ENCODE measurements around the gene SNAP29.

- TF ChIP-seq CTCF (conservative IDR thresholded peaks at IDR 0.05; ENCODE audit: low read depth in 2 of 2) (no peak), EZH2phosphoT487 (IDR thresholded peaks at IDR 0.05; ENCODE audit: unreplicated experiment) (no peak), REST (IDR thresholded peaks at IDR 0.05; ENCODE audit: unreplicated experiment) (no peak), CREB1 (CRISPR knock-in tag; IDR thresholded peaks at IDR 0.05; ENCODE audit: low read depth) (no peak), EZH2 (IDR thresholded peaks at IDR 0.05; ENCODE audit: low read depth, unreplicated experiment) (no peak), POLR2AphosphoS5 (IDR thresholded peaks at IDR 0.05; ENCODE audit: low read depth) (no peak), JUNB (IDR thresholded peaks at IDR 0.05; ENCODE audit: unreplicated experiment) (no peak), ZNF462 (CRISPR knock-in tag; IDR thresholded peaks at IDR 0.05) (no peak), STAT1 (IDR thresholded peaks at IDR 0.05; ENCODE audit: unreplicated experiment) (no peak), ZNF331 (CRISPR knock-in tag; IDR thresholded peaks at IDR 0.05; ENCODE audit: low read depth) (no peak)
- TF ChIP-seq, protein P1, sequence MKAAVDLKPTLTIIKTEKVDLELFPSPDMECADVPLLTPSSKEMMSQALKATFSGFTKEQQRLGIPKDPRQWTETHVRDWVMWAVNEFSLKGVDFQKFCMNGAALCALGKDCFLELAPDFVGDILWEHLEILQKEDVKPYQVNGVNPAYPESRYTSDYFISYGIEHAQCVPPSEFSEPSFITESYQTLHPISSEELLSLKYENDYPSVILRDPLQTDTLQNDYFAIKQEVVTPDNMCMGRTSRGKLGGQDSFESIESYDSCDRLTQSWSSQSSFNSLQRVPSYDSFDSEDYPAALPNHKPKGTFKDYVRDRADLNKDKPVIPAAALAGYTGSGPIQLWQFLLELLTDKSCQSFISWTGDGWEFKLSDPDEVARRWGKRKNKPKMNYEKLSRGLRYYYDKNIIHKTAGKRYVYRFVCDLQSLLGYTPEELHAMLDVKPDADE (IDR thresholded peaks at IDR 0.05), result no peak
Observed at GRCh38 chr22:20857247-20857643, 1.6 kb upstream of the SNAP29 start.

Data from GM23338 (cell line).